OCI-LY7 (cell line): ENCODE data around the gene MKS1. TPM values are rescaled to one million over a fixed set of nuclear protein-coding genes. Genes with fewer than 3 reads are reported as not detected.

Source experiments
- BruUV-seq: library from RNA; stranded (reverse); fragments of 400-500 nt; replicated peaks from 2 replicates; lab custom pipeline; 2021; lab: Mats Ljungman, UMichigan
- CTCF ChIA-PET: fragments of 300-600 bp; sonication (Branson Sonifier 250); formaldehyde crosslinking; loops from one replicate; lab custom pipeline; 2022; ENCODE audit warnings: antibody characterized with exemption; ENCODE audit not compliant: unreplicated experiment; lab: Charles Lee
- POLR2A ChIA-PET: fragments of 300-600 bp; sonication (Branson Sonifier 250); formaldehyde crosslinking; loops from one replicate; lab custom pipeline; 2022; ENCODE audit warnings: antibody characterized with exemption; lab: Charles Lee
- DNase-seq: peaks from one replicate; pipeline ENCODE4 v3.0.0-alpha.2; 2015; ENCODE audit warnings: low spot score
- H2AFZ ChIP-seq: fragments of 200-600 bp; sonication (generic), shearing (Covaris generic); 2 replicates; pipeline ENCODE4 v1.6.1; 2014; ENCODE audit warnings: mild to moderate bottlenecking, antibody characterized with exemption, low read length, moderate library complexity
- H3K27ac ChIP-seq: fragments of 200-600 bp; sonication (generic); 2 replicates; pipeline ENCODE4 v1.5.1; 2014; ENCODE audit warnings: mixed run types, low read depth, mild to moderate bottlenecking, moderate library complexity, low read length, inconsistent platforms; ENCODE audit not compliant: poor library complexity, severe bottlenecking
- H3K36me3 ChIP-seq: fragments of 200-600 bp; sonication (generic); 2 replicates; pipeline ENCODE4 v1.6.1; 2014; ENCODE audit warnings: mild to moderate bottlenecking, antibody characterized with exemption, low read length, moderate library complexity, mixed read lengths; ENCODE audit not compliant: insufficient read depth
- H3K4me1 ChIP-seq: fragments of 200-600 bp; sonication (generic); 2 replicates; pipeline ENCODE4 v1.5.1; 2014; ENCODE audit warnings: mild to moderate bottlenecking, low read length; ENCODE audit not compliant: insufficient read depth, poor library complexity, severe bottlenecking
- H3K4me2 ChIP-seq: fragments of 200-600 bp; sonication (generic); 2 replicates; pipeline ENCODE4 v1.6.1; 2014; ENCODE audit warnings: mild to moderate bottlenecking, low read length
- H3K4me3 ChIP-seq: fragments of 200-600 bp; sonication (generic); 2 replicates; pipeline ENCODE4 v1.5.1; 2014; ENCODE audit warnings: mild to moderate bottlenecking, low read depth, low read length; ENCODE audit not compliant: poor library complexity, severe bottlenecking
- H3K79me2 ChIP-seq: fragments of 200-600 bp; sonication (generic); 2 replicates; pipeline ENCODE4 v1.6.1; 2016; ENCODE audit warnings: low read depth, mild to moderate bottlenecking, low read length, moderate library complexity, mixed read lengths; ENCODE audit not compliant: insufficient read depth
- H3K9me2 ChIP-seq: fragments of 200-600 bp; sonication (generic); 2 replicates; pipeline ENCODE4 v1.6.1; 2016; ENCODE audit warnings: mild to moderate bottlenecking, low read length, mixed read lengths; ENCODE audit not compliant: insufficient read depth
- H3K9me3 ChIP-seq: fragments of 200-600 bp; sonication (generic); 2 replicates; pipeline ENCODE4 v1.6.1; 2014; ENCODE audit warnings: mild to moderate bottlenecking, mixed run types, low read length, mixed read lengths
- H4K20me1 ChIP-seq: fragments of 200-600 bp; sonication (generic); 2 replicates; pipeline ENCODE4 v1.6.1; 2014; ENCODE audit warnings: mild to moderate bottlenecking, antibody characterized with exemption, low read length, moderate library complexity, mixed read lengths; ENCODE audit not compliant: insufficient read depth
- CTCF ChIP-seq: fragments of 200-600 bp; sonication (generic); conservative IDR thresholded peaks from 2 replicates; pipeline ENCODE4 v1.5.1; 2014; ENCODE audit warnings: mild to moderate bottlenecking, antibody characterized with exemption, low read length, moderate library complexity, mixed read lengths
- EZH2phosphoT487 ChIP-seq: fragments of 200-600 bp; sonication (generic); IDR thresholded peaks from 2 replicates; pipeline ENCODE4 v1.6.1; 2018; ENCODE audit warnings: low read depth, borderline replicate concordance, mild to moderate bottlenecking, mixed run types, antibody characterized with exemption, low read length, moderate library complexity, mixed read lengths
- intact Hi-C: fragments of 100-400 bp; cut with micrococcal nuclease; formaldehyde crosslinking; loops from one replicate; pipeline ENCODE4 v1.10.0; 2022; ENCODE audit not compliant: unreplicated experiment
- total RNA-seq, 2 experiments: library from RNA; depleted of rRNA in 1 of 2; stranded (reverse); fragments of >200 nt in 1 of 2; shearing (Covaris generic) in 1 of 2; gene quantifications; 2 replicates each; pipeline ENCODE4 v1.2.3, GENCODE V29; 2014 to 2022

The MKS1 gene
- total RNA-seq, 2 experiments from 2014 or later: 0.69 to 26.9 TPM

- H4K20me1 ChIP-seq: no peaks in the 10 kb centered on the region
- no peak overlapping the region for H3K4me3 ChIP-seq
- no peak overlapping the region for H3K27ac ChIP-seq
- intact Hi-C loops: no loop called here
- no peaks in the 10 kb centered on the region for H3K79me2 ChIP-seq
- H3K9me3 ChIP-seq: no peaks in the 10 kb centered on the region
- H3K4me1 ChIP-seq: no peaks in the 10 kb centered on the region
- no peak overlapping the region for H3K4me2 ChIP-seq
- ChIA-PET POLR2A (no interaction called here), CTCF (no interaction called here)
- H3K36me3 ChIP-seq: no peaks in the 10 kb centered on the region
- H2AFZ ChIP-seq: no peak overlapping the region
- H3K9me2 ChIP-seq: no peaks in the 10 kb centered on the region
- no peak for TF ChIP-seq CTCF
- TF ChIP-seq EZH2phosphoT487: no peak
- no TSS peak for BruUV-seq
- DNase-seq: no peak
These were observed 48.4 kb downstream of the MKS1 start for GRCh38 chr17:58170622-58171021.

- no peak for DNase-seq
- intact Hi-C loops: no loop called here
- TF ChIP-seq CTCF (no peak), EZH2phosphoT487 (no peak)
- no peaks in the 10 kb centered on the region for H3K79me2 ChIP-seq
- POLR2A ChIA-PET: interaction anchor here (0.6 kb wide), 1 partner anchor 629 kb away, joined by 3 read pairs; no protein-coding TSS in a partner anchor
- H4K20me1 ChIP-seq: no peaks in the 10 kb centered on the region
- no peaks in the 10 kb centered on the region for H3K36me3 ChIP-seq
- no peaks in the 10 kb centered on the region for H3K4me1 ChIP-seq
- H3K27ac ChIP-seq: no peak within 1 kb of the TSS
- H3K9me3 ChIP-seq: no peaks in the 10 kb centered on the region
- BruUV-seq: no TSS peak
- H2AFZ ChIP-seq: no peak within 1 kb of the TSS
- CTCF ChIA-PET: interaction anchor here (0.6 kb wide), 1 partner anchor 386 kb away, joined by 7 read pairs; no protein-coding TSS in a partner anchor
- no peak within 1 kb of the TSS for H3K4me3 ChIP-seq
- no peak within 1 kb of the TSS for H3K4me2 ChIP-seq
- no peaks in the 10 kb centered on the region for H3K9me2 ChIP-seq
These were observed 52.4 kb downstream of the MKS1 start, which contains the start of gene OR4D2 for GRCh38 chr17:58166682-58167081. Gene OR4D2 (plus strand): TSS chr17:58166982. CDS start chr17:58169656, 2,674 bp downstream.

- Histone ChIP-seq H3K9me2 (no peaks in the 10 kb centered on the region), H3K79me2 (no peaks in the 10 kb centered on the region), H3K27ac (no peak overlapping the region), H3K4me3 (no peak overlapping the region), H3K4me1 (no peaks in the 10 kb centered on the region), H4K20me1 (no peaks in the 10 kb centered on the region), H3K9me3 (no peaks in the 10 kb centered on the region), H3K36me3 (no peaks in the 10 kb centered on the region), H3K4me2 (no peak overlapping the region), H2AFZ (no peak overlapping the region)
- TF ChIP-seq EZH2phosphoT487 (no peak), CTCF (no peak)
- ChIA-PET POLR2A (no interaction called here), CTCF (no interaction called here)
- no peak for DNase-seq
- intact Hi-C loops: no loop called here
- no TSS peak for BruUV-seq
These were observed 53.1 kb downstream of the MKS1 start for GRCh38 chr17:58165981-58166380.
